CD4-positive, alpha-beta T cell (primary cell): ENCODE data around the gene ALDH1A2. TPM values are rescaled to one million over a fixed set of nuclear protein-coding genes. Genes with fewer than 3 reads are reported as not detected.

Experiments used
- ATAC-seq: fragments of 200-7000 bp; cut with Tn5 transposase; one replicate; pipeline ENCODE4 v1.10.0; 2022; ENCODE audit warnings: mild to moderate bottlenecking; ENCODE audit not compliant: poor library complexity
- CTCF ChIA-PET: fragments of 350-600 bp; sonication (Branson Sonifier 250); formaldehyde crosslinking; loops from one replicate; lab custom pipeline; 2021; ENCODE audit warnings: antibody characterized with exemption, inconsistent platforms; lab: Charles Lee
- POLR2A ChIA-PET: fragments of 350-600 bp; sonication (Branson Sonifier 250); formaldehyde crosslinking; loops from one replicate; lab custom pipeline; 2021; ENCODE audit warnings: antibody characterized with exemption, inconsistent platforms; lab: Charles Lee
- DNase-seq, 14 experiments: peaks; one replicate each; pipeline ENCODE4 v3.0.0-alpha.2; 2013 to 2020; ENCODE audit warnings: mixed read lengths in 2 of 14
- H3K27ac ChIP-seq, 2 donors: one replicate each; pipeline versions ENCODE4 v1.5.1 to v1.7.0; 2013; ENCODE audit warnings: low read length in 2 of 2, low read depth in 1 of 2, mild to moderate bottlenecking in 1 of 2
- H3K27me3 ChIP-seq, 2 experiments: 1 replicate in 1 of 2; 2 replicates in 1 of 2; pipeline versions ENCODE4 v1.6.1 to v1.7.0; 2013; ENCODE audit warnings: low read length in 2 of 2, control low read depth in 1 of 2, mild to moderate bottlenecking in 1 of 2, moderate library complexity in 1 of 2; ENCODE audit not compliant: insufficient read depth in 2 of 2, control insufficient read depth in 1 of 2
- H3K36me3 ChIP-seq: one replicate; pipeline ENCODE4 v1.6.1; 2013; ENCODE audit warnings: low read length, control low read depth; ENCODE audit not compliant: insufficient read depth
- H3K4me1 ChIP-seq: one replicate; pipeline ENCODE4 v1.6.1; 2013; ENCODE audit warnings: low read length, control low read depth; ENCODE audit not compliant: insufficient read depth
- H3K4me3 ChIP-seq: one replicate; pipeline ENCODE4 v1.5.1; 2013; ENCODE audit warnings: mild to moderate bottlenecking, low read length, moderate library complexity
- H3K9me3 ChIP-seq, 2 experiments: 1 replicate in 1 of 2; 2 replicates in 1 of 2; pipeline versions ENCODE4 v1.6.1 to v1.7.0; 2013; ENCODE audit warnings: low read length in 2 of 2, mild to moderate bottlenecking in 2 of 2, control low read depth in 1 of 2, moderate library complexity in 1 of 2; ENCODE audit not compliant: control insufficient read depth in 1 of 2, insufficient read depth in 1 of 2
- H3K27ac Mint-ChIP-seq: one replicate; pipeline ENCODE4 v1.8.0; 2020; ENCODE audit warnings: mixed read lengths
- H3K27me3 Mint-ChIP-seq: one replicate; pipeline ENCODE4 v1.8.0; 2021; ENCODE audit warnings: mixed read lengths
- H3K36me3 Mint-ChIP-seq: one replicate; pipeline ENCODE4 v1.8.0; 2021; ENCODE audit warnings: low read depth, mixed read lengths
- H3K4me1 Mint-ChIP-seq: one replicate; pipeline ENCODE4 v1.8.0; 2021; ENCODE audit warnings: low read depth, mixed read lengths
- H3K4me3 Mint-ChIP-seq: one replicate; pipeline ENCODE4 v1.8.0; 2020; ENCODE audit warnings: mild to moderate bottlenecking, mixed read lengths
- H3K9me3 Mint-ChIP-seq: one replicate; pipeline ENCODE4 v1.8.0; 2020; ENCODE audit warnings: mixed read lengths
- CTCF ChIP-seq: fragments of 200-600 bp; IDR thresholded peaks from one replicate; pipeline ENCODE4 v1.8.0; 2022; ENCODE audit warnings: antibody characterized with exemption, mild to moderate bottlenecking
- intact Hi-C, 2 experiments: fragments of 100-400 bp; cut with DNase I in 1 of 2; cut with micrococcal nuclease in 1 of 2; formaldehyde crosslinking; loops; one replicate each; pipeline versions ENCODE4 v1.15.1 to v1.9.0; 2023 to 2025; cut with DNase I, micrococcal nuclease
- total RNA-seq, 174 experiments: library from RNA in 2 of 174; stranded (reverse) in 2 of 174; gene quantifications; one replicate each; pipeline ENCODE4 v1.2.3 and lab custom pipeline; 2021 to 2026

Gene ALDH1A2
- total RNA-seq, 2 experiments from 2014 or later, result not detected

DNA sequence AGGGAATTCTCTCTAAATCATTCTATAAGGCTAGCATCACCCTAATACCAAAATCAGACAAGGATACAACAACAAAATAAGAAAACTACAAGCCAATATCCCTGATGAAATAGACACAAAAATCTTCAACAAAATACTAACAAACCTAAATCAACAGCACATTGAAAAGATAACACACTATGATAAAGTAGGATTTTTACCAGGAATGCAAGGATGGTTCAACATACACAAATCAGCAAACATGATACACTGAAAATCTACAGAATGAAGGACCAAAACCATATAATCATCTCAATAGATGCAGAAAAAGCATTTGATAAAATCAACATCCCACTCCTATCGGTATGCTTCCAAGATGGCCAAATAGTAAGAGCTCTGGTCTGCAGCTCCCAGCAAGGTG, 39.5 kb downstream of the ALDH1A2 start:
- ATAC-seq (no peak), DNase-seq (no peak)
- TF ChIP-seq CTCF, result no peak
- no peak overlapping the region for H3K4me3 ChIP-seq
- Mint-ChIP-seq H3K9me3 (peaks cover 28% of the 10 kb centered on the region), H3K27me3 (peaks cover 45% of the 10 kb centered on the region), H3K27ac (no peak overlapping the region), H3K4me3 (no peak overlapping the region), H3K4me1 (no peaks in the 10 kb centered on the region), H3K36me3 (peaks cover 5% of the 10 kb centered on the region)
- intact Hi-C loops, result no loop called here
- H3K36me3 ChIP-seq, result no peaks in the 10 kb centered on the region
- ChIA-PET POLR2A (no interaction called here), CTCF (no interaction called here)
- peaks cover 11 to 12% of the 10 kb centered on the region in 2 experiments for H3K27me3 ChIP-seq
- no peaks in the 10 kb centered on the region for H3K4me1 ChIP-seq
- H3K27ac ChIP-seq, result no peak overlapping the region
- H3K9me3 ChIP-seq, result peaks cover 23 to 25% of the 10 kb centered on the region in 2 experiments

- H3K4me1 ChIP-seq, result no peaks in the 10 kb centered on the region
Observed at GRCh38 chr15:58021332-58022230, 43.9 kb downstream of the ALDH1A2 start.

More at GRCh38 chr15:58021332-58022230, 43.9 kb downstream of the ALDH1A2 start:
- Mint-ChIP-seq H3K27ac (no peak overlapping the region), H3K4me3 (no peak overlapping the region), H3K4me1 (no peaks in the 10 kb centered on the region), H3K27me3 (peaks cover 36% of the 10 kb centered on the region), H3K36me3 (peaks cover 5% of the 10 kb centered on the region), H3K9me3 (peaks cover 26% of the 10 kb centered on the region)
- TF ChIP-seq CTCF, result no peak
- ATAC-seq, result no peak
- H3K4me3 ChIP-seq, result no peak overlapping the region
- intact Hi-C loops, result no loop called here
- POLR2A ChIA-PET, result no interaction called here
- DNase-seq, result no peak
- H3K27me3 ChIP-seq, result peaks cover 11 to 12% of the 10 kb centered on the region in 2 experiments
- CTCF ChIA-PET, result no interaction called here
- no peak overlapping the region for H3K27ac ChIP-seq
- H3K36me3 ChIP-seq, result no peaks in the 10 kb centered on the region
- H3K9me3 ChIP-seq, result peaks cover 19 to 24% of the 10 kb centered on the region in 2 experiments
